ENCODE data around the gene TRPM6.

The TRPM6 gene

DNA sequence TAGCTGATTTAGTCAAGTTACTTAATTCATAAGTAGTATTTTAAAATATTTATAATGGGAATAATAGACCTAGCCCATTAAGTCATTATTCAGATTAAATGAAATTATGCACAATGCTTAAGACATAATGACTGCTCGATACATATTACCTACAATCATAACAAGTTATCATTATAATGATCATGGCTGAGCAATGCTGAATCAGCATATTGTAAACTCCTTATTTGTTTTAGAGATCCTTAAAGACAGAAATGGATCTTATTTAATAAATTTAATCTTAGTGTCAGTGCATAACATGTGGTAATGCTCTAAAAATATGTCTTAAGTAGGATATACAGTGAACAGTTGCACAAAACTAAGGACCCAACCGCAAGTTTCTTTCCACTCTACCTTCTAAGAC is 169.0 kb downstream of the TRPM6 start:
- DNase-seq = no peak

DNA sequence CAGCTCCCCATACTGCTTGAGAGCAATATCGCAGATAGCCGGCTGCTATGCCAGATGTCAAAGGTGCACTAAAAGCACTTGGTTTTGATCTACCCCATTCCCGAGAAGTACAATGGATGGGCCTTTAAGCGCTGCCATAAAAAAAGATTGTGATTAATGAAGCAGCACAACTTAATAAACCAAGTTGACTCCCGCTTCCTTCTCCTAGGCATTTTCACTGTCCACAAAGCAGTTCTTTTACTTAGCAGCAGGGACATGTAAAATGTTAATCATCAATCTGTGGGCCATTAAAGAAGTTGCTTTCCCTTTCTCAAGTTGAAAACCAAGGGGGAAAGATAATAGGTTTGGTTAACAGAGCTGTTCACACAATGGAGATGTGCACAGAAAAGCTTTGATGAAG is 176.4 kb downstream of the TRPM6 start:
- no peak for DNase-seq

DNA sequence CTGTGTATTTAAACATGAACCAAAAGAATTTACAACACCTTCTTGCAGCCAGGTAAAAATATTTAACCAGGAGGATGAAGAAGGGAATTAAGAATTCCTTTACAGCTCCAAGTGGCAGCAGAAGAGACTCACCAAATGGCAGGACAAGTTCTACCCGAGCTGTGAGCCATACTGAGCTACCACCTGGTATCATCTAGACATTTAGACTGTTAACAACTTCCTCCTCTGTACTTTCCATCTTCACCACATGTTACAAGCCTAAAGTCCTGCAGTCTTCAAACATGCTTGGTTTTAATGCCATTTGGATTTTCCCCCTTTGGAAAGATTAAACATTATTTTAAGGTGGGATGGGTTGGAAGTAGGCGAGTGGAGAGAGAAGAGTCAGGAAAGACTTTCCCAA is 190.2 kb downstream of the TRPM6 start:
- DNase-seq = no peak

DNA sequence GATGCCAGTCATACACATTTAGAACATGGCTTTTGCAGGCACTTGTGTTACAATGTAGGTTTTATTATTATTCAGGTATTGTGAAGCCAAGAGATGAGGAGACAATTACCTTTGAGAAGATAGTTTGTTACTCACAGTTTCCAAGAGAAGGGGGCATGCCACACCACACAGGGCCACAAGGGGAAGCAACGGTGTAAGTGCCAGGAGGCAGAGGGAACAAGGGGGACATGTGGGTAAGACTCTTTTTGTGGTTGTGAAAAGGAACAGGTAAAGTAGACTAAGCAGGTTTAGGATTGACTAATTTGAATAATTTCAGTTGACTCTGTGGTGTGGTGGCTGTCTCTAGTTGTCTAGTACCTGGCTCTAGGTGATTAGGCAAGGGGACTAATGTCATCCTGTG is 191.2 kb downstream of the TRPM6 start:
- no peak for DNase-seq

DNA sequence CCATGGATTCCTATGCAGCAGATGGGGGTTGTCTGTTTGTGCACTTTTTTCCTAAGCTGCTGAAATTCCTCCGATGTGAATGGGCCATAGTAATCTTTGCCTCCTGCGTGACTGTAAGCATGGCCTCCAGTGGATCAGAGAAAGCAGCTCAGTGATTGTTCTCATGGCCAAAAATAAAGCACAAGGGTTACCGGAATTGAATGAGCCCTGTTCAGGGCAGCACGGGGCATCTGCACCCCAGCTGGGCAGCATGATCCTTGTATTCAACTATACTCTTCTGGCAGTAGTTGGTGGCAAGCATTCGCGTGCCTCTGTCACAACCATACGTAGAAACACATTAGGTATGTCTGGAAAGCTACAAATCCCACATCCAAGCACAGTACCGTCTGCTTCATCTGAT is 196.7 kb downstream of the TRPM6 start:
- no peak for DNase-seq

DNA sequence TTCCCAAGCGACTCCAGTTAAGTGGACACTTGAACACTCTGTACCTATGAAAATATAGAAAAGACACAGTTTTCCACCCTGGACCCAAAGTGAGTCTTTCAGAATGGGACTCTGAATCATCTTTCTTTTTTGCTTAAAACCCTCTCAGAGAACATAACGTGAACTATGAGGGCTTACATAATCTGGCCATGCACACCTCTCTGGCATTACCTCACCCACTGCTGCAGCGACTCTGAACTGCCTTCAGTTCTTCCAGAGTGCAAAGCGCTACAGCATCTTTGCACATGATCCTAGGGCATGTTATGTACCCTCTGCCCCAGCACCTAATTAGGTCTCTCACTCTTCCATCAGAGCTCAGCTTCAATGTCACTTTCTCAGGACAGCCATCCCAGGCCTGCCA is 204.4 kb downstream of the TRPM6 start:
- DNase-seq = no peak

DNA sequence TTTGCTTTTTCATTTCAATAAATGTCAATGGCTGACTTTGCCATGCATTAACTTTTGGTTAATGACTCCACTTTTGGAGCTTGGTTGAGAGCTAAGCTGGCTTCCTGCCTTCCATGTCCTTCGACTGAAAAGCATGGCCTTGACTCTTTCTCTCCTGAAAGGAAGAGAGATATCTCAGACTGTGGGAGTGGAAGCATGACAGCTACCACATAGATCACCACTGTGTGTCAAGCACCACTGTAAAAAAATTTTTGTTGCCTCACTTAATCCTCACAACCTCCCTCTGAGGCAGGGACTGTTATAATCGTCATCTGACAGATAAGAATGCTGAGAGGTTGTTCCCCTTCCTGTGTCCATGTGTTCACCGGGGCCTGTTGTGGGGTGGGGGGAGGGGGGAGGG is 205.8 kb downstream of the TRPM6 start:
- DNase-seq = no peak

DNA sequence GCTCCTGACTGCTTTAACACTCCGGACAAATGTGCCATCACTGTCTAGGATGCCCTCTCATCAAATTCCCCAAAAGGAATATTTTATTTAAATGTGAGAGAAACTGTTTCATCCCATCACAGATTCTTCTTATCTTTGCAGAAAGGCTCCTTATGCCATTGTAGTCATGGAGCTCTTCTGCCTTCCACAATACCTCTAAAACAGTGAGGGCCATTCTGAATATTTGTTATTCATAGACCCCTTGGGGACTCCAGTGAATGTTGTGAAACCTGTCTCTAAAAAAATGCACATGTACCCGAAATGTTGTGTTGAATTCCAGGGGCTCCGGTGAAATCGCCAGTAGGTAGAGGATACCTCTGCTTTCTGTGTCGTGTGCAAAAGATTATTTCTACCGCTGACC is 213.6 kb downstream of the TRPM6 start:
- no peak for DNase-seq
